Stimulated activated naive CD4-positive, alpha-beta T cell (primary cell): ENCODE results near the gene ABI3BP.
A peak's percentile ranks its signal among the peaks of the same experiment; 100 is the strongest.

ENCODE experiments used
- DNase-seq, 6 experiments: peaks; one replicate each; lab custom pipeline; 2025; lab: John Stamatoyannopoulos, UW

ABI3BP gene

DNA sequence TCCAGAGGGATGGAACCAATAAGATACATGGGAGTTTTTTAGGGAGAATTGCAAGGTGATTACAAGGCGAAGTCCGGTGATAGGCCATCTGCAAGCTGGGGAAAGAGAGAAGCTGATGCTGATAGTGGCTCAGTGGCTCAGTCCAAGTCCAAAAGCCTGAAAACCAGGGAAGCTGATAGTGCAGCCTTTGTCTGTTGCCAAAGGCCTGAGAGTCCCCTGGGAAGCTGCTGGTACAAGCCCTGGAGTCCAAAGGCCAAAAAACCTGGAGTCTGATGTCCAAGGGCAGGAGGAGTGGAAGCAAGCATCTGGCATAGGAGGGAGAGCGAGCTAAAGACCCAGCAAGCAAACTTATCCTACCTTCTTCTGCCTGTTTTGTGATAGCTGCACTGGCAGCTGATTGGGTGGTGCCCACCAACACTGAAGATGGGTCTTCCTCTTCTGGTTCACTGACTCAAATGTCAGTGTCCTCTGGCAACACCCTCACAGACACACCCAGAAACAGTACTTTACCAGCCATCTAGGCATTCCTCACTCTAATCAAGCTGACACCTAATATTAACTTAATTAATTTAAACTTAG lies 267.2 kb downstream of the ABI3BP start:
- DNase-seq: no peak

DNA sequence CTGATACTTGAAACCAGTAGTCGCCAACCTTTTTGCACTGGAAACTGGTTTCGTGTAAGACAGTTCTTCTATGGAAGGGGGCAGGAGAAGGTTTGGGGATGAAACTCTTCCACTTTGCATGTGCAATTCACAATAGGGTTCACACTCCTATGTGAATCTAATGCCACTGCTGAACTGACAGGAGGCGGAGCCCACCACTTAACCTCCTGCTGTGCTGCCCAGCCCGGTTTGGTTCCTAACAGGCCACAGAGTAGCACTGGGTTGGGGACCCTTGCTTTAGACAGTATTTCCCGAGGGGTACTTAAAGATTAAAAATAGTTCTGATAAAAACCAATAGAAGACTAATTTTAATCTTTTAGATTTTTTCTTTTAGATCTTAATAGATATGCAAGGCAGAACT lies 272.8 kb downstream of the ABI3BP start:
- DNase-seq: no peak

DNA sequence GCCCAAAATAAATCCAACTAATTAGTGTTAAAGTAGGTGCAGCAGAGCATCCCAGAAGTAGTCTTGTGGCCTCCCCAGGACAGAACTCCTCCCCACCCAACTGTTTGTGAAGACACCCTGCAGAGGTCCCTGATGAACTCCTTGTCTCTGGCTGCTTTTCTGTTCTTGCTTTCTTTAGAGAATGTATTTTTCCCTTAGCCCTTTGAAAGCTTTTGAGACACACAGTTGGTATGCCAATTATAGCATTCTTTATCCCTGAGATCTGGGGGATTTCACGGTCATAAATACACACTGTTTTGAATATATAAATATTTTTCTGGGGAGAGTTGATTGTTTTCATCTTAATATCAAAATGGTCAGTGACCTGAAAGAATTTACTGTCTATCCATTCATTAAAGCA lies 274.1 kb downstream of the ABI3BP start:
- no peak for DNase-seq

DNA sequence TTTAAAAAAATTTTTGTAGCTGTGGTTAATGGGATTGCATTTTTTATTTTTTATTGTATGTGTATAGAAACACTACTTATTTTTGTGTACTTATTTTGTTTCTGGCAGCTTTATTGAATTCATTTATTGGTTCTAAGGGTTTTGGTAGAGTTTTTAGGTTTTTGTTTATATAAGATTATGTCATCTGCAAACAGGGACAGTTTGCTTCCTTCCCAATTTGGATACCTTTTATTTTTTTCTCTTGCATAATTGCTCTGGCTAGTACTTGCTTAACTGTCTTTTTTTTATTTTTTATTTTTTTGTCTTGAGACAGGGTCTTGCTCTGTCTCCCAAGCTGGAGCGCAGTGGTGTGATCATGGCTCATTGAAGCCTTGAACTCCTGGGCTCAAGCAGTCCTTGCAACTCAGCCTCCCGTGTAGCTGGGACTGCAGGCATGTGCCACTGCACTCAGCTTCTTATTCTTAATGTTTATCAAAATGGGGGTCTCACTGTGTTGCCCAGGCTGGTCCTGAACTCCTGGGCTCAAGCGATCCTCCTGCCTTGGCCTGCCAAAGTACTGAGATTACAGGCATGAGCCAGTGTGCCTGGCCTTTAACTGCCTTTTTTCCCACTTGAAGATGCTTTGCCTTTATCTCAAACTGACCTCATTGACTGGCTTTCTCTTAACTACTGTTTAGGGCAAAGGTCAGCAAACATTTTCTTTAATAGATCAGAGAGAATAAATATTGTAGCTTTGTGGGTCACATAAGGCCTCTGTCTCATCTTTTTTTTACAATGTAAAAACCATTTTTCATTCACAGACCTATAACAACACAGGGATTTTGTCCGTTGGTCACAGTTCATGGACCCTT lies 275.4 kb downstream of the ABI3BP start:
- no peak for DNase-seq

DNA sequence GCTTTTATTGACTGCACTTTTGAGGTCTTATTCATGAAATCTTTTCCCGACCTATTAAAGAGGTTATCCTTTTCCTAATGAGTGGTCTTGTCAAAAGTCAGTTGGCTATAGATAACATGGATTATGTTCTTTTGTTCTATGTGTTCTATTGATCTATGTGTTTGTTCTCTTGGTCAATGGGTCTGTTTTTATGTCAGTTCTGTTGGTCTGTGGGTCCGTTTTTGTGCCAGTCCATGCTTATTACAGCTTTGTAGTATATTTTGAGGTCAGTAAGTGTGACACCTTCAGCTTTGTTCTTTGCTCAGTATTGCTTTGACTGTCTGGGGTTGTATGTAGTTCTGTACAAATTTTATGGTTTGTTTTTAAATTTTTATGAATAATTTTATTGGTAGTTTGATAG lies 276.2 kb downstream of the ABI3BP start:
- no peak for DNase-seq

DNA sequence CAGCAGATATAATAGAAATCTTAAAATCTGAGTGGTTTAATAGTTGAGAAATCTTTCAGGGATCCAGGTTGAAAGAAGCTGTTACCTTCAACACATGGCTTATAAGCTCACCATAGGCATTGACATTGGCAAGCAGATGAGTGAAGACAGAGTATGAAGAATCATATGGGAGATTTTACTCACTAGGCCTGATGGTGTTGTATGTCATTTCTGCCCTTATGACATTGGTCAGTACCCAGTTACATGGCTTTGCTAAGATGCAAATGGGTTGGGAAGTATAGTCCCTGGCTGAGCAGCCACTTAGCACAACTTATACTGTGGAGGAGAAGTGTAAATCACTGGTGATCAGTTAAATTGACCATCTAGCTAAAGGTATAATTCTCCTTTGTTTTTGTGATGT lies 278.0 kb downstream of the ABI3BP start:
- DNase-seq: no peak

DNA sequence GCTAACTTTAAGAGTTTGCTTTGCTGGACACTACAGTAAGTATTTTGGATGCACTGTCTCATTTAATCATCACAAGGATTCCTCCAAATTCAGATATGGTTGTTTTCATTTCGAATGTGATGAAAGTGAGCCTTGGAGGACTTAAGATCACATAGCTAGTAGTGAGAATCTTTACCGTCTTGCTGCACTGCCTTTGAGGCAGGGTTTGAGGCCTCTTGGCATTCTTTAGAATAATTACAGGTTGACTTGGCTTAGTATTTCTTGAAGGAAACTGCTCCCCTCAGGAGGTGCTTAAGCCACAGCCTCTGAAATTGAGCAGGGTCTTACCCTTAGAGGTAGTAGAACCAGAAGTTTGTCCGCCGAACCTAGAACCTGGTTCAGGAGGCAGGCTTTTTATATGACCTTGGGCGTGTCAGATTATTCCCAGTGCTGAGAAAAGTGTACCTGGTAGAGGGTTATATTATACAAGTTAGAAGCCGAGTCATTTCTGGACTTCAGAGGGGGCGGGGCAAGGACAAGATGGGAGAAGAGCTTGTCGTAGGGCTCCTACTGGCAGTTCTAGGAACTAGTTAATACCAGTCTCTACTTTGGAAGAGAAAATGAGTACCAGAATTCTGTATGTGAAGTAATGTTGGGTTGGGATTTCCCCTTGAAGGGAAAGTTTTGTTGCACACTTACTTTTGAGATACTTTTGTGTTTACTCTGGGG lies 282.8 kb downstream of the ABI3BP start:
- DNase-seq: peak; percentile 7 to 32 (median 26)

DNA sequence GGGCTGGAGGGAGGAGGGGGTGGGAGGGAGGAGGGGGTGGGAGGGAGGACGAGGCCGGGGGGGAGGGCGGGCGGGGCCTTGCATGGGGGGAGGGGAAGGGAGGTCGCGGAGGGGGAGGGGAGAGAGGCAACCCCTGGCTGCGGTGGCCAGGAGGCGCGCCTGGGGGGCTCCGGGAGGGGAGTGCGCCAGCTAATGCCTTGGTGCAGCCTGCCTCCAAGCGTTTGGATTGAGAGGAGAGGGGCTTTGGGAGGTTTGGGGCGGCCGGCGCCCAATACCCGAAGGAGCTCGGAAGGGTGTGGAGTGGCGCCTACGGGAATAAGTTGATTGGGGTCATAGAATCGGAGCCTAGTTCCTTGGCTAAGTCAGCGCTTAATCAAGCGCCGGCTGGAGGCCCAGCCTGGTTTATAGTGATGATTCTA lies 283.4 kb downstream of the ABI3BP start:
- DNase-seq: peak in 5 of 6 experiments; percentile 9 to 60 (median 38)

DNA sequence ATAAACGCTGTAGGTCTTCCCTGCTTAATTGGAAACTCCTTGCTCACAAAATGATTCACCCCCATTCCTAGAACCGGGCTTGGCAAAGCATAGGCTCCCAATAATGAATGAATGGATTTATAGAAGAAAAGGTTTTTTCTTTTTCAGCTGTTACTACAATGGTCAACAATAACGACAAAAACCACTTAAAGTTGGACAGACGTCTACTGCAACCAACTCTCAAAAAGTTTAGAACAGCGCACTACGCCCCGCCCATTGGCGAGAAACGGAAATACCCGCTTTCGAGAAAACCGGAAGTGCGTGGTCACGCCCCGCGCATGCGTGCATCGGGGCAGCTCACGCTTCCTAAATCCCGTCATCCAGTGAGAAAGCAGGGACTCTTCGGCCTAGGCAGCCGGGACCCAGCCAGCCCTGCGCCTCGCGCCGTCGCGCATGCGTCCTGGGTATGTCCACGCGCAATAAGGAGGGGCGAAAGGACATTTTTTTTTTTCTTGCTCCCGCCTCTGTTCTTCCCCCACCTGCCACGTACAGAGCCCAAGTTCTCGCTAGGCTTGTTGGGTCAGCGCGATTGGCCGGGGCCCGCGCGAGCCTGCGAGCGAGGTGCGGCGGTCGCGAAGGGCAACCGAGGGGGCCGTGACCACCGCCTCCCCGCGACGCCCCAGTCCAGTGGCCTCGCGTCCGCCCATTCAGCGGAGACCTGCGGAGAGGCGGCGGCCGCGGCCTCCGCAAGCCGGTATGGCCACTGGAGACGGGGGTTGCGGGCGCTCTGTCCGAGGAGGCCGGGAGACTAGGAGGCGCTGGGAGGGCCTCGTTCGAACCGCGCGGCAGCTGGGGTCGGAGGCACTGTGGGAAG lies 284.0 kb downstream of the ABI3BP start, which contains the start of gene TFG:
Gene TFG (plus strand): TSS at position 506 of the 853 bp plus-strand sequence. CDS start 4,192 bp downstream, outside the sequence.
- peak; percentile 91 to 97 (median 95) for DNase-seq

DNA sequence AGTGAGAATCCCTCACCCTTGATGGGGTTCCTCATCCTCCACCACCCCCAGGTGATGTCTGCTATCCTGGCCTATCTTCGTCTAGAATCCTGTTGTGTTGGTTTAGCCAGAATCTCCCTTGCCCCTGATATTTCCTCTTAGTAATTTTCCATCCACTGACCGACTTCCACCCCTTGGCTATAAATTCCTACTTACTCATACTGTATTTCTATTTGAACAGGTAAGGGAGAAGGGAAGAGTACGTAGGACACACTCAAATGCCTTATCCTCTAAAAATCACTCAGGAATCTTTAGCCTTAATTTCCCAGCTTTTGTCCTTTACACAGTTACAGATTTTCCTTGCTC lies 284.6 kb downstream of the ABI3BP start:
- no peak for DNase-seq

DNA sequence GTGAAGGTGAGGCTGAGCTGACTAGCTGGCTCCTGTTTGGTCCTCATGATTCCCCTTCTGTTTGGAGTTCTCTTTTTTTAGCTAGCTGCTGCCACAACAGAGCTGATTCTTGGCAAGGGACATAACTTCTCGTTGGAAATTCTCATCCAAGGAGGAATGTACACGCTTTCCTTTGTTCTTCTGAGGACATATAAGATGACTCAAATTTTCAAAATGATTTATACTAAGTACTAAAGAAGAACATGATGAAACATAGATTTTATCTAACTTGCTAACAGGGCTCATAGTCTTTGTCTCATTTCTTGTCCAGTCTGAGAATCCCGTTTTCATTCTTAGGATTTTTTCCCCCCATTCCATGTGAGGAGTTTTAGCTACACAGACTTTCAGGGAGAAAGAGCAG lies 286.9 kb downstream of the ABI3BP start:
- DNase-seq: no peak

DNA sequence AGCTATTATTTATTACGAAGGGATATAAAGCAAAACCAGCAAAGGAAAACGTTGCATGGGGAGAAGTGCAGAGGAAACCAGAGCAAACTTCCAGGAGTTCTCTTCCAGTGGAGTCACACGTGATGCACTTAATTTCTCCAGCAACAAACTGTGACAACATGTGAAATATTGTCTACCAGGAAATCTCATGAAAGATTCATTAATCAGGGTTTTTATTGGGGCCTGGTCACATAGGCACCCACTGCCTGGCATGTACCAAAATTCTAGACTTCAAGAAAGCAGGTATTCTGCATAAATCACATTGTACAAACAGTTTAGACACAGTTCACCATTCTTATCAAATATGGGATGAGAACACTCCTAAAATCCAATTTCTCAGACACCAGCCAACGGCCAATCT lies 289.4 kb downstream of the ABI3BP start:
- no peak for DNase-seq

DNA sequence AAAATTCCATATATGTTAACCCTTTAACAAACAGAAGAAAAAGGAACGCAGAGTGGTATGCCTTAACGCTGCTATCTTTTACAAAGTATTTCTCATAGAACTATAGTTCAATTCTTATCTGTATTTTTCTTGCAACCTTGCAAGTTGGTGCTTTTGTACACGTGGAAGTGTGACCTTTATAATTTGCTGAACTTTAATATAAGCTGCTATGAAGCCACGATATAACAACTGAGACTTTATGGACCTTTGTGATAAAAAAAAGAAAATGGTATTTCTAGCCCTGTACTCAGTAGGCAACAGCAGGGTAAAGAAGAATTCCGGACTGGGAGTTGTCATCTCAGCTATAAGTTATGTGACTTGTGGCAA lies 290.3 kb downstream of the ABI3BP start:
- DNase-seq: no peak

DNA sequence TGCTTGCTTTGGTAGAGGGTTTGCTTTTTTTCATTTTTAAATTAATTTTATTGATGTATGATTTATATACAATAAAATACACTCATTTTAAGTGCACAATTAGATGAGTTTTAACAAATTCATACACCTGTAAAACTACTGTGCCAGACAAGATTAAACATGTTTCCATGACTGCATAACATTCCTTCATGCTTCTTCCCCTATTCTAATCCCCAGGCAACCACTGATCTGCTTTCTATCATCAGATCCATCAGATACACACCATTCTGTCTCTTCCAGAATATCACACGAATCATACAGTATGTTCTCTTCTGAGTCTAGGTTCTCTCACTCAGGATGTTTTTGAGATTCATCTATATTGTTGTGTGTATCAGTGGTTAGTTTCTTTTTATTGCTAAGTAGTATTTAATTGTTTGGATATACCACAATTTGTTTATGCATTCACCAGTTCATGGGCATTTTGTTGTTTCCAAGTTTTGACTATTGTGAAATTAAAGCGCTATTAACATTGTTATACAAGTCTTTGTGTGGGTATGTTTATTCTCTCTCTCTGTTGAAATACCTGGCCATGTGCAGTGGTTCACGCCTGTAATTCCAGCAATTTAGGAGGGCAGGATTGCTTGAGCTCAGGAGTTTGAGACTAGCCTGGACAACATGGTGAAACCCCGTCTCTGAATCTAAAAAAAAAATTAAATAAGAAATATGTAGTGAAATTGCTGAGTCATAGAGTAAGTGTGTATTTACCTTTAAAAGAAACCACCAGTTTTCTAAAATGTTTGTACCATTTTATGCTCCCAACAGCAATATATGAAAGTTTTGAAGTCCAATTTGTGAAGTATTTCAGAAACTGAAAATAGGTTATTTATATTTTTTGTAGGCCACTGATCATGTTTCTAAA lies 290.9 kb downstream of the ABI3BP start:
- DNase-seq: no peak

DNA sequence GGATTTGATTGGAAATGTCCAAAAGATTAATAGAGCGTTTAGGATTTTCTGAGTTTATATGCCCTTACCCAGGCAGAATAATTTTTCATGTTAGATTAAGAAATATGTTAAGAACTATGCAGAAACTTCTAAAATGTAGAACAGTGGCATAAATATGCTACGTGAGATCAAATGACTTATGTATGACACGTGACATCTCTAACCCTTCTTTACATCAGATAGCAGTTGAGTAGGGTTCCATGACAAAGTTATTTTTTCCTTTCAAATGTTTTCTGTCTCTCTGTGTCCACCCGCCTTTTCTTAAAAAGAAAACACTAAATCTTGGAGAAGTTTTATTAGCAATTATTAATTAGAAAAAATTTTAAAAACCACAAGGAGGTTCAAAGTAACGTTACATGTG lies 292.5 kb downstream of the ABI3BP start:
- DNase-seq: no peak
